WTC11 (cell line): ENCODE data around the gene NGB.

Source experiments
- ATF2 ChIP-seq: sonication (generic); formaldehyde crosslinking; IDR thresholded peaks from 2 replicates; pipeline ENCODE4 v1.8.1; 2022; ENCODE audit warnings: low read depth, missing genetic modification reagents, borderline replicate concordance
- CTCF ChIP-seq: fragments of 200-600 bp; IDR thresholded peaks from 2 replicates; pipeline ENCODE4 v1.8.0; 2022; ENCODE audit warnings: antibody characterized with exemption
- FOXK1 ChIP-seq: sonication (generic); formaldehyde crosslinking; IDR thresholded peaks from 2 replicates; pipeline ENCODE4 v1.8.0; 2022; ENCODE audit warnings: mild to moderate bottlenecking, moderate library complexity, missing genetic modification reagents
- HMGXB4 ChIP-seq: sonication (generic); formaldehyde crosslinking; IDR thresholded peaks from 2 replicates; pipeline ENCODE4 v1.8.1; 2023; ENCODE audit warnings: mild to moderate bottlenecking, moderate library complexity, missing genetic modification reagents
- MLX ChIP-seq: sonication (generic); formaldehyde crosslinking; IDR thresholded peaks from 2 replicates; pipeline ENCODE4 v1.8.1; 2023; ENCODE audit warnings: mild to moderate bottlenecking, missing genetic modification reagents, moderate library complexity
- NR3C1 ChIP-seq: sonication (generic); formaldehyde crosslinking; conservative IDR thresholded peaks from 2 replicates; pipeline ENCODE4 v1.8.1; 2023; ENCODE audit warnings: low read depth, mild to moderate bottlenecking, missing genetic modification reagents
- RORB ChIP-seq: fragments of 250-450 bp; sonication (Bioruptor Pico); IDR thresholded peaks from 2 replicates; pipeline ENCODE4 v1.9.0; 2021; ENCODE audit warnings: mild to moderate bottlenecking
- USF2 ChIP-seq: sonication (generic); formaldehyde crosslinking; IDR thresholded peaks from 2 replicates; pipeline ENCODE4 v1.8.1; 2023; ENCODE audit warnings: mild to moderate bottlenecking, missing genetic modification reagents, moderate library complexity

GRCh38 chr14:77314043-77314442 lies 43.0 kb upstream of the NGB start:
- TF ChIP-seq MLX (CRISPR knock-in tag) (no peak), USF2 (CRISPR knock-in tag) (no peak), CTCF (no peak), ATF2 (CRISPR knock-in tag) (no peak), HMGXB4 (CRISPR knock-in tag) (no peak), NR3C1 (CRISPR knock-in tag) (no peak), FOXK1 (CRISPR knock-in tag) (0 out of 2 replicates have a peak, but pooled peaks have one; percentile 24), RORB (CRISPR knock-in tag) (no peak)
